ENCODE data around the gene TADA3. TPM values are rescaled to one million over a fixed set of nuclear protein-coding genes. Genes with fewer than 3 reads are reported as not detected.

TADA3 gene
- total RNA-seq, 1 donor from 2014 or later = 69.6 TPM

DNA sequence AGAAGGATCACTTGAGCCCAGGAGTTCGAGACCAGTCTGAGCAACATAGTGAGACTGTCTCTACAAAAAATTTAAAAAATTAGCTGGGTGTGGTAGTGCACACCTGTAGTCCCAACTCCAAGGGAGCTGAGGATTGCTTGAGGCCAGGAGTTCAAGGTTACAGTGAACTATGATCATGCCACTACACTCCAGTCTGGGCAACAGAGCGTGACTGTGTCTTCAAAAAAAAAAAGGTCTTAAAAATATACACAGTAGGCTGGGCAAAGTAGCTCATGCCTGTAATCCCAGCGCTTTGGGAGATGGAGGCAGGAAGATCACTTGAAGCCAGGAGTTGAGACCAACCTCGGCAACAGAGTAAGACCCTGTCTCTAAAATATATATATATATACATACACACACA is 11.4 kb downstream of the TADA3 start:
- TF ChIP-seq, protein P1, sequence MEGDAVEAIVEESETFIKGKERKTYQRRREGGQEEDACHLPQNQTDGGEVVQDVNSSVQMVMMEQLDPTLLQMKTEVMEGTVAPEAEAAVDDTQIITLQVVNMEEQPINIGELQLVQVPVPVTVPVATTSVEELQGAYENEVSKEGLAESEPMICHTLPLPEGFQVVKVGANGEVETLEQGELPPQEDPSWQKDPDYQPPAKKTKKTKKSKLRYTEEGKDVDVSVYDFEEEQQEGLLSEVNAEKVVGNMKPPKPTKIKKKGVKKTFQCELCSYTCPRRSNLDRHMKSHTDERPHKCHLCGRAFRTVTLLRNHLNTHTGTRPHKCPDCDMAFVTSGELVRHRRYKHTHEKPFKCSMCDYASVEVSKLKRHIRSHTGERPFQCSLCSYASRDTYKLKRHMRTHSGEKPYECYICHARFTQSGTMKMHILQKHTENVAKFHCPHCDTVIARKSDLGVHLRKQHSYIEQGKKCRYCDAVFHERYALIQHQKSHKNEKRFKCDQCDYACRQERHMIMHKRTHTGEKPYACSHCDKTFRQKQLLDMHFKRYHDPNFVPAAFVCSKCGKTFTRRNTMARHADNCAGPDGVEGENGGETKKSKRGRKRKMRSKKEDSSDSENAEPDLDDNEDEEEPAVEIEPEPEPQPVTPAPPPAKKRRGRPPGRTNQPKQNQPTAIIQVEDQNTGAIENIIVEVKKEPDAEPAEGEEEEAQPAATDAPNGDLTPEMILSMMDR (IDR thresholded peaks at IDR 0.05) = no peak
- DNase-seq (ENCODE audit: low spot score) = no peak
- H3K4me1 Mint-ChIP-seq (ENCODE audit: low read depth) = peaks cover 23% of the 10 kb centered on the region

DNA sequence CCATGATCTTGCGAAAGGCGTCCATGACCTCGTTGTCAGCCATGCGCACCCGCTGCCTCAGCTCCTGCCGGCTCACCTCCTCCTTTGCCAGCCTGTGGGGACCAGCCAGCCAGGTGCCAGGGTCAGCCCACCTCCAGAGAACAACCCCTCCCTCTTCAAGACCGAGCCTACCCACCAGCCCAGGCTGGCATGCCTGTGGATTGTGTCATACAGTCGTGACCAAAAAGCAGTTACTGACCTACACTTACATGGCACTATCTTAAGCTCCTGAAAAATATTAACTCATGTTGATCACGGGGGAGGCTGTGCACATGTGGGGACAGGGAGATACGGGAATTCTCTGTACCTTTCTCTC is 11.8 kb downstream of the TADA3 start:
- Mint-ChIP-seq H3K27me3 (ENCODE audit: low read depth) (no peaks in the 10 kb centered on the region), H3K4me3 (ENCODE audit: unreplicated experiment) (no peak overlapping the region), H3K36me3 (ENCODE audit: low read depth) (peaks cover 13% of the 10 kb centered on the region), H3K27ac (ENCODE audit: unreplicated experiment) (no peak overlapping the region), H3K4me1 (ENCODE audit: low read depth) (peaks cover 18% of the 10 kb centered on the region), H3K9me3 (ENCODE audit: low read depth) (no peaks in the 10 kb centered on the region)
- no peak for DNase-seq (ENCODE audit: low spot score)
- TF ChIP-seq, protein P1 (IDR thresholded peaks at IDR 0.05) = no peak

More for the DNA sequence above, 11.4 kb downstream of the TADA3 start:
- Mint-ChIP-seq H3K36me3 (ENCODE audit: low read depth) (peaks cover 13% of the 10 kb centered on the region), H3K4me3 (ENCODE audit: unreplicated experiment) (no peak overlapping the region), H3K9me3 (ENCODE audit: low read depth) (no peaks in the 10 kb centered on the region), H3K27me3 (ENCODE audit: low read depth) (no peaks in the 10 kb centered on the region), H3K27ac (ENCODE audit: unreplicated experiment) (no peak overlapping the region)

DNA sequence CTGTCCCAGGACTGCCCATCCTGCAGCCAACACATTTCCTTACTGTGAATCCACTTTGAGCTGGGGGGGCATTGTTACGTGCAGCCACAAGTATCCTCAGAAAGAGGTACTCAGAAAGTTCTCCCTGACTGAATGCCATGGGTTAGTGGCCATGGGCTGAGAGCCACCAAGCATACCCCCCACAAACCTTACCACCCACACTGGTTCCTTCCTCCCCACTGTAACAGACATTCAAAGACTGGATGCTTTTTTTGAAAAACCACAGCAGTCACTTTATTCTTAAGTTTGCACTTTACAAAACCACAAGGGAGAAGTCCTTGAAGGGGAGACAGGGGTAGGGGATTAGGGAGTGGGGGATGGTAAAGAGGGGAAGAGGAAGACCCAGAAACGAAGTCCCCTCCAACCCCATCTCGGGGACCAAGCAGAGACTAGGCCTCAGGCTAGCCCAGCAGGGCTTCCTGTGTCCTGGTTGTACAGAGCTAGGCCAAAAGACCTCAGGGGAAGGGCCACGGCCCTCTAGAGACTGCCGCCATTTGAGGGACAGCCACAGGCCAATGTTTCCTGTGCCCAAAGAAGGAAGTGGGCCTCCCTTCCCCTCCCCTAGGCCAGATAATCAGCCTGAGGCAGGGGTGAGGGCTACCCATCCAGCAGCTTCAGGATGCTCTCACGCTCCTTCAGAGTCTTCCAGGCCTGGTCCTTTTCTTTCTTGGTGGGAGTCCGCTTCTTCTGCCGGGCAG is 12.4 kb downstream of the TADA3 start:
- Mint-ChIP-seq H3K9me3 (ENCODE audit: low read depth) (no peaks in the 10 kb centered on the region), H3K4me1 (ENCODE audit: low read depth) (peaks cover 13% of the 10 kb centered on the region), H3K4me3 (ENCODE audit: unreplicated experiment) (no peak overlapping the region), H3K36me3 (ENCODE audit: low read depth) (peaks cover 13% of the 10 kb centered on the region), H3K27ac (ENCODE audit: unreplicated experiment) (no peak overlapping the region), H3K27me3 (ENCODE audit: low read depth) (no peaks in the 10 kb centered on the region)
- TF ChIP-seq, protein P1 (IDR thresholded peaks at IDR 0.05) = no peak
- DNase-seq (ENCODE audit: low spot score) = no peak

DNA sequence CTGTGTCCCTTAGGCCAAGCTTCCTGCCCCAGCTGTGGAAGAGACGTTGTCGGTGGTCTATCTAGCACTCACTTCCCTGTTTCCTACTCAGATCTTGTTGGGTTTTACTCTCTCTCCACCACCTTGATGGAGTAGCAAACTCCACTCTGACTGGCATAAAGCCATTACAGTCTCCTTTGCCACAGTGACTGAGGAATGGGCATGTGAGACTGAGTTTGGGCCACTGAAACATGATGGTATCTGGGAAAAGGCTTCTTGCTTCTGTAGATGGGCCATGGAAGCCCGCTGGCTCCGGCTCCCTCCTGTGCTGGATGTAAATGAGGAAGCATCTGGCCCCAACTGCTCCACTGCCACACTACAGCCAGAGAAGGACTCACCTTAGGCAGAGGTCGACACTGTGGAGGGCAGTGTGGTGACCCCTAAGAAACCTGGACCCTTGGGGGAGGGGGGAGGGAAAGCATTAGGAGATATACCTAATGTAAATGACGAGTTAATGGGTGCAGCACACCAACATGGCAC is 13.1 kb downstream of the TADA3 start:
- H3K27ac Mint-ChIP-seq (ENCODE audit: unreplicated experiment) = peak overlapping the region; percentile 78
- TF ChIP-seq, protein P1 (IDR thresholded peaks at IDR 0.05) = no peak
- H3K4me1 Mint-ChIP-seq (ENCODE audit: low read depth) = peaks cover 11% of the 10 kb centered on the region
- H3K27me3 Mint-ChIP-seq (ENCODE audit: low read depth) = no peaks in the 10 kb centered on the region
- peaks cover 13% of the 10 kb centered on the region for H3K36me3 Mint-ChIP-seq (ENCODE audit: low read depth)
- no peak for DNase-seq (ENCODE audit: low spot score)
- no peaks in the 10 kb centered on the region for H3K9me3 Mint-ChIP-seq (ENCODE audit: low read depth)
- no peak overlapping the region for H3K4me3 Mint-ChIP-seq (ENCODE audit: unreplicated experiment)

DNA sequence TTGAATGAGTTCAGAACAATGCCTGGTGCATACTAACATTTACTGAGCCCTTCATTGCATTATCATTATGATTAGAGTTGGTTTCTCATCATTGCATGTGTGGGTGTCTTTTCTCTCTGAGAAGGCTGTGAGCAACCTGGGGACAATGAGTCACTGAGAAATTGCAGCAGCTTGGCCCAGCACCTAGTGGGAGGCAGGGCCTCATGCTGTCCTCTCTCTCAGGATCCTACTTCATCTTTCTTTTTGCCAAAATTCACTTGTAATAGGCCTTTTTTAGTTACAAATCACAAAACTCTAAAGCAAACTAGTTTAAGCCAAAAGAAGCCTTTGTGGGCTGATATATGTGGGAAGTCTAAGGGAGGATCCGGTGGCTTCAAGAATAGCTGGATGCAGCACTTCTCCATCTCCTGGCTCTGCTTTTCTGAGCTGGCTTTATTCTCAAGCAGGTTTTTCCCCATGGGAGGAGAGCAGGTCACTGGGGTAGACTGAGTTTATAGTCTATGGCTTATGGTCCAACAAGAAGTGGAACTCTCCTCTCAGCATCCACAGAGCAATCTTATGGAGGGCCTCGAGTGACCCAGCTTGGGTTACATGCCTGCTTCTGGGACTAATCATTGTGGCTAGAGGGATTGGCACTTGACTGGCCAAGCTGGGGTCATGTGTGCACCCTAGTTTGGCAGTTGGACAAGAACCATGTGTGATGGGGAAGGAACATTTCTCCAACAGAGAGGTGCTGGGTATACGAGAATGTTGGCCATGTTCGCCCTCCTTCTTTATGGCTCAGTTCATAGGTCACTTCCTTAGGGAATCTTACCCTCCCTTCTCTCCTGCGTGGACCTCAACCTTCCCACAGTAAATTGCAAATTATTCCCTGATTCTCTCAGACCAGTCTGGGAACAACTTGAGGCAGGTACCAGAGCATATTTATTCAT is 13.9 kb downstream of the TADA3 start:
- Mint-ChIP-seq H3K4me3 (ENCODE audit: unreplicated experiment) (no peak overlapping the region), H3K36me3 (ENCODE audit: low read depth) (peaks cover 13% of the 10 kb centered on the region), H3K27me3 (ENCODE audit: low read depth) (no peaks in the 10 kb centered on the region), H3K27ac (ENCODE audit: unreplicated experiment) (peak overlapping the region; percentile 78), H3K9me3 (ENCODE audit: low read depth) (no peaks in the 10 kb centered on the region), H3K4me1 (ENCODE audit: low read depth) (peaks cover 11% of the 10 kb centered on the region)
- TF ChIP-seq, protein P1 (IDR thresholded peaks at IDR 0.05) = no peak
- no peak for DNase-seq (ENCODE audit: low spot score)
